ENCODE results near the gene VWA3B. TPM values are rescaled to one million over a fixed set of nuclear protein-coding genes. Genes with fewer than 3 reads are reported as not detected.
"Not testable (repeated sequence)": the region's sequence is repeated elsewhere in the genome, so short reads cannot be mapped to it uniquely, and the experiment has no call there.

VWA3B gene
- total RNA-seq, 2 experiments from 2014 or later = not detected

- Mint-ChIP-seq H3K4me3 (no peak overlapping the region), H3K9me3 (ENCODE audit: low read depth) (no peaks in the 10 kb centered on the region), H3K36me3 (ENCODE audit: low read depth) (no peaks in the 10 kb centered on the region), H3K27ac (no peak overlapping the region), H3K4me1 (peaks cover 7% of the 10 kb centered on the region), H3K27me3 (peaks cover 16% of the 10 kb centered on the region)
- ChIA-PET CTCF (no interaction called here), POLR2A (no interaction called here)
- no peak for DNase-seq
- intact Hi-C loops (cut with DNase I, micrococcal nuclease) = no loop called here
- no peak for ATAC-seq
These were observed 34.2 kb downstream of the VWA3B start for GRCh38 chr2:98121149-98121548.

- no peak overlapping the region for H3K4me3 Mint-ChIP-seq
- peaks cover 7% of the 10 kb centered on the region for H3K4me1 Mint-ChIP-seq
- no peak overlapping the region for H3K27ac Mint-ChIP-seq
- no peaks in the 10 kb centered on the region for H3K36me3 Mint-ChIP-seq (ENCODE audit: low read depth)
- POLR2A ChIA-PET = no interaction called here
- intact Hi-C loops (cut with DNase I, micrococcal nuclease) = no loop called here
- DNase-seq (no peak), ATAC-seq (no peak)
- CTCF ChIA-PET = no interaction called here
- H3K9me3 Mint-ChIP-seq (ENCODE audit: low read depth) = no peaks in the 10 kb centered on the region
- H3K27me3 Mint-ChIP-seq = peaks cover 12% of the 10 kb centered on the region
These were observed 35.6 kb downstream of the VWA3B start for GRCh38 chr2:98122524-98122923.

GRCh38 chr2:98123286-98123685, 36.3 kb downstream of the VWA3B start:
- Mint-ChIP-seq H3K27me3 (peaks cover 12% of the 10 kb centered on the region), H3K4me1 (peaks cover 7% of the 10 kb centered on the region), H3K36me3 (ENCODE audit: low read depth) (no peaks in the 10 kb centered on the region), H3K4me3 (no peak overlapping the region), H3K27ac (no peak overlapping the region), H3K9me3 (ENCODE audit: low read depth) (no peaks in the 10 kb centered on the region)
- POLR2A ChIA-PET = no interaction called here
- peak; percentile 16 for DNase-seq
- peak; percentile 36 for ATAC-seq
- CTCF ChIA-PET = no interaction called here
- intact Hi-C loops (cut with DNase I, micrococcal nuclease) = no loop called here

- H3K27ac Mint-ChIP-seq = no peak overlapping the region
- ATAC-seq = no peak
These were observed 39.1 kb downstream of the VWA3B start for GRCh38 chr2:98126061-98126460.

GRCh38 chr2:98127229-98127989, 40.4 kb downstream of the VWA3B start:
- DNase-seq (no peak), ATAC-seq (no peak)
- ChIA-PET CTCF (no interaction called here), POLR2A (no interaction called here)
- intact Hi-C loops (cut with DNase I, micrococcal nuclease) = no loop called here
- H3K27me3 Mint-ChIP-seq = peaks cover 13% of the 10 kb centered on the region
- no peaks in the 10 kb centered on the region for H3K36me3 Mint-ChIP-seq (ENCODE audit: low read depth)
- H3K4me1 Mint-ChIP-seq = peaks cover 7% of the 10 kb centered on the region
- no peak overlapping the region for H3K27ac Mint-ChIP-seq
- no peaks in the 10 kb centered on the region for H3K9me3 Mint-ChIP-seq (ENCODE audit: low read depth)
- no peak overlapping the region for H3K4me3 Mint-ChIP-seq

More at GRCh38 chr2:98126061-98126460, 39.1 kb downstream of the VWA3B start:
- ChIA-PET POLR2A (no interaction called here), CTCF (no interaction called here)
- no peaks in the 10 kb centered on the region for H3K36me3 Mint-ChIP-seq (ENCODE audit: low read depth)
- H3K4me1 Mint-ChIP-seq = peaks cover 7% of the 10 kb centered on the region
- intact Hi-C loops (cut with DNase I, micrococcal nuclease) = no loop called here
- no peaks in the 10 kb centered on the region for H3K9me3 Mint-ChIP-seq (ENCODE audit: low read depth)
- H3K27me3 Mint-ChIP-seq = peaks cover 15% of the 10 kb centered on the region
- DNase-seq = no peak
- H3K4me3 Mint-ChIP-seq = no peak overlapping the region

- H3K27ac Mint-ChIP-seq = peak overlapping the region; percentile 20
- CTCF ChIA-PET = no interaction called here
- no peak for DNase-seq
- H3K4me3 Mint-ChIP-seq = no peak overlapping the region
- intact Hi-C loops (cut with DNase I, micrococcal nuclease) = no loop called here
- H3K27me3 Mint-ChIP-seq = peaks cover 13% of the 10 kb centered on the region
- peaks cover 3% of the 10 kb centered on the region for H3K4me1 Mint-ChIP-seq
- POLR2A ChIA-PET = no interaction called here
- no peaks in the 10 kb centered on the region for H3K9me3 Mint-ChIP-seq (ENCODE audit: low read depth)
- H3K36me3 Mint-ChIP-seq (ENCODE audit: low read depth) = no peaks in the 10 kb centered on the region
- ATAC-seq = no peak
These were observed 41.7 kb downstream of the VWA3B start for GRCh38 chr2:98128556-98129109.

- intact Hi-C loops (cut with DNase I, micrococcal nuclease); H3K27ac Mint-ChIP-seq; H3K36me3 Mint-ChIP-seq (ENCODE audit: low read depth); ATAC-seq; H3K4me3 Mint-ChIP-seq; DNase-seq; H3K9me3 Mint-ChIP-seq (ENCODE audit: low read depth); POLR2A ChIA-PET; CTCF ChIA-PET: not testable (repeated sequence)
- Mint-ChIP-seq H3K27me3 (peaks cover 12% of the 10 kb centered on the region), H3K4me1 (peaks cover 16% of the 10 kb centered on the region)
These were observed 43.1 kb downstream of the VWA3B start for GRCh38 chr2:98130073-98130472.

- ChIA-PET CTCF (interaction anchor here (0.6 to 1.8 kb wide), 5 partner anchors 117 to 623 kb away, joined by 3 to 4 read pairs (median 3); no protein-coding TSS in a partner anchor), POLR2A (interaction anchor here (0.5 to 0.6 kb wide), 2 partner anchors 153 to 646 kb away, joined by 3 to 12 read pairs; no protein-coding TSS in a partner anchor)
- DNase-seq (peak; percentile 84), ATAC-seq (peak; percentile 98)
- intact Hi-C loops (cut with DNase I, micrococcal nuclease) = loop anchor here in 1 of 2 experiments (1.0 kb wide), 2 partner anchors 47 to 121 kb away; partner anchors contain the start of gene VWA3B
- Mint-ChIP-seq H3K36me3 (ENCODE audit: low read depth) (no peaks in the 10 kb centered on the region), H3K4me1 (peaks cover 26% of the 10 kb centered on the region), H3K27ac (peak overlapping the region; percentile 84), H3K4me3 (peak overlapping the region; percentile 27), H3K27me3 (peaks cover 10% of the 10 kb centered on the region), H3K9me3 (ENCODE audit: low read depth) (no peaks in the 10 kb centered on the region)
These were observed 47.4 kb downstream of the VWA3B start for GRCh38 chr2:98134172-98135005.

GRCh38 chr2:98137196-98137595, 50.2 kb downstream of the VWA3B start:
- H3K4me1 Mint-ChIP-seq = peaks cover 26% of the 10 kb centered on the region
- no peak for ATAC-seq
- POLR2A ChIA-PET = no interaction called here
- H3K36me3 Mint-ChIP-seq (ENCODE audit: low read depth) = no peaks in the 10 kb centered on the region
- H3K4me3 Mint-ChIP-seq = no peak overlapping the region
- DNase-seq = no peak
- CTCF ChIA-PET = no interaction called here
- intact Hi-C loops (cut with DNase I, micrococcal nuclease) = no loop called here
- no peak overlapping the region for H3K27ac Mint-ChIP-seq
- H3K9me3 Mint-ChIP-seq (ENCODE audit: low read depth) = no peaks in the 10 kb centered on the region
- H3K27me3 Mint-ChIP-seq = peaks cover 10% of the 10 kb centered on the region

GRCh38 chr2:98138978-98139377, 52.0 kb downstream of the VWA3B start:
- intact Hi-C loops (cut with DNase I, micrococcal nuclease); ATAC-seq; H3K4me3 Mint-ChIP-seq; H3K27ac Mint-ChIP-seq; CTCF ChIA-PET; POLR2A ChIA-PET; H3K9me3 Mint-ChIP-seq (ENCODE audit: low read depth); H3K36me3 Mint-ChIP-seq (ENCODE audit: low read depth); H3K27me3 Mint-ChIP-seq; DNase-seq: not testable (repeated sequence)
- peaks cover 20% of the 10 kb centered on the region for H3K4me1 Mint-ChIP-seq

- no peak for ATAC-seq
- H3K4me3 Mint-ChIP-seq = no peak overlapping the region
- ChIA-PET CTCF (no interaction called here), POLR2A (no interaction called here)
- H3K36me3 Mint-ChIP-seq (ENCODE audit: low read depth) = no peaks in the 10 kb centered on the region
- H3K27ac Mint-ChIP-seq = no peak overlapping the region
- no peaks in the 10 kb centered on the region for H3K9me3 Mint-ChIP-seq (ENCODE audit: low read depth)
- peaks cover 10% of the 10 kb centered on the region for H3K4me1 Mint-ChIP-seq
- intact Hi-C loops (cut with DNase I, micrococcal nuclease) = no loop called here
- H3K27me3 Mint-ChIP-seq = peaks cover 7% of the 10 kb centered on the region
- DNase-seq = no peak
These were observed 53.2 kb downstream of the VWA3B start for GRCh38 chr2:98140210-98140609.
